DOHH2 (cell line): ENCODE measurements around the gene CAMSAP2.

ENCODE experiments used
- CTCF ChIP-seq: fragments of 200-600 bp; sonication (generic); IDR thresholded peaks from one replicate; pipeline ENCODE4 v1.5.1; 2014; ENCODE audit warnings: antibody characterized with exemption, mild to moderate bottlenecking, low read depth, low read length; ENCODE audit not compliant: poor library complexity, severe bottlenecking
- EZH2phosphoT487 ChIP-seq: fragments of 200-600 bp; sonication (generic); IDR thresholded peaks from 2 replicates; pipeline ENCODE4 v1.6.1; 2017; ENCODE audit warnings: borderline replicate concordance, mild to moderate bottlenecking, antibody characterized with exemption, low read length, moderate library complexity, mixed read lengths

- TF ChIP-seq CTCF, result no peak
- TF ChIP-seq EZH2phosphoT487, result no peak
These were observed 81.0 kb downstream of the CAMSAP2 start for GRCh38 chr1:200819726-200820125.
